Measurements from ENCODE around the gene CDHR2.

CDHR2 gene

DNA sequence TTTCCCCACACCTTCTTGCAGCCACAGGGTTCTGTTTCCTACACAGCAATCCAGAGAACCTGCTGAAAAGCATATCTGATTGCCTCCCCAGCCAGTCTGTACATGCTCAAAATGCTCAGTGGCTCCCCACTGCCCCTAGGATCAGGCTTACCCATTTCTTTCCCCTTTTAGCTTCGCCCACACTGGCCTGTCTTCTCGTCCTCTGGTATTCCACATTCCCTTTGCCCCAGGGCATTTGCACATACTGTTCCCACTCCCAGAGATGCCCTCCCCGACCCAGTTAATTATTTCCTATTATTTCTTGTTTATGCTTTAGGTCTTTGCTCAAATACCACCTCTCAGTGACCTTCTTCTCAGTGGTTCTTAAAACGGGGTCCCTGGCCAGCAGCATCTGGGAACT is 91.5 kb downstream of the CDHR2 start:
- DNase-seq (ENCODE audit: low read depth in 2 of 2): no peak

DNA sequence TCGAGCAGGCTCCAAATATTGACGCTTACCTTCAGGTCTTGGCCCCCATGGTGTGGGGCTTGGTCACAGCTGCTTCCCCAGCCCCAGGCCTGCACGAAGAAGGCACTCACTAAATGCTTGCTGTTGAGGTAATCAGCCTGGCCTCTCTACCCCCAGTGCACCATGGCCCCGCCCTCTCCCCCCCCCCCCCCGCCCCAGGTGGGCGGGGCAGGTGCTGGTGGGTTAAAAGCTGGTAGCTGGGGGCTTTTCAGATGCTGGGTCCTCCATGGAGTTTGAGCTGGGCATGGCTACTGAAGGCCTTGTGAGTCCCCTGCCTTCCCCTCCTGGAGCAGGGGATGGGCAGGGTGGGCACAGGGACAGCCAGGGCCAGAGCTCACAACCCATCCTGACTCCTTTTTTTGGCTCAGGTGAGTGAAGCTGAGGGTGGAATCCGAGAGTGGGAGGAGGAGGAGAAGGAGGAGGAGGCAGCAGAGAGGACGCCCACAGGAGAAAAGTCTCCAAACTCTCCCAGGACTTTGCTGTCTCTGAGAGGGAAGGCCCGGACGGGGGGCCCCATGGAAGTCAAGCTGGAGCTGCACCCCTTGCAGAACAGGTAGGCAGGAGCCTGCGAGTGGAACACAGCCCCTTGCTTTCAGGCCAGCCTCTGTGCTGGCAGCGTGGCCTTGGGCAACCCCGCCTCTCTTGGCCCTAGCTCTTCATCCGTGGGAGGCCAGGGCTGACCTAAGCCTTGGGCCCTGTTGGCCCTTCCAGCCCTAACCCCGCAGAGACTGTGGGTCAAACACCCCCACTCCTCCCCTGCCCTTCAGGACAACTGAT is 93.7 kb downstream of the CDHR2 start:
- DNase-seq (ENCODE audit: low read depth in 2 of 2): no peak

DNA sequence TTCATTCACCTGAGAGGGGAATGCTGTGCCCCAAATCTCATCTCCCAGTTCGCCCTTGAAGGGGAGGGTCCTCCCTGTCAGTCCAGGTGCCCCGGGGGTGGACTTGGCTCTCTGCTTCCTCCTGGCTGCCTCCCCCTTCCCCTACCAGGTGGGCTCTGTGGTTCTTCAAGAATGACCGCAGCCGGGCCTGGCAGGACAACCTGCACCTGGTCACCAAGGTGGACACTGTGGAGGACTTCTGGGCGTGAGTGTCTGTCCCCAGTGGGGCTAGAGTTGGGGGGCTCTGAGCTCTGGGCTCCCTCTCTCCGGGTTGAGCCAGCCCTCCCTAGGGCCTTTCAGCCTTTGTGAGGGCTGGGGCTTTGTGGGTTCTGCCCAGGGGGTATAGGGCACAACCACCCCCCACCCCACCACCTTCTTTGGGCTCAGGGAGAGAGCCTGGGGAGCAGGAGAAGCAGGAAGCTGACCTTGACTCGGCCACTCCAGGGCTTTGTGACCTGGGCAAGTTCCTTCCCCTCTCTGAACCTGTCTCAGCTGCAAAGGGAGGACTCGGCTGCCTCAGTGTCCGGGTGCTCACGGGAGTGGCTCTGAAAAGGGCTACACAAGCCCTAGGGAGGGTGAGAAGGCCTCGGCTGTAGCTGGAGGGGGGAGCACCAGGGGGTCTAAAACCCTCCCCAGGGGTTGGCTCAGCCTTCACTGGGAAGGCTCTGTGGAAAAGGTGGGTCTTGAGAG is 94.5 kb downstream of the CDHR2 start:
- DNase-seq (ENCODE audit: low read depth in 2 of 2): no peak

DNA sequence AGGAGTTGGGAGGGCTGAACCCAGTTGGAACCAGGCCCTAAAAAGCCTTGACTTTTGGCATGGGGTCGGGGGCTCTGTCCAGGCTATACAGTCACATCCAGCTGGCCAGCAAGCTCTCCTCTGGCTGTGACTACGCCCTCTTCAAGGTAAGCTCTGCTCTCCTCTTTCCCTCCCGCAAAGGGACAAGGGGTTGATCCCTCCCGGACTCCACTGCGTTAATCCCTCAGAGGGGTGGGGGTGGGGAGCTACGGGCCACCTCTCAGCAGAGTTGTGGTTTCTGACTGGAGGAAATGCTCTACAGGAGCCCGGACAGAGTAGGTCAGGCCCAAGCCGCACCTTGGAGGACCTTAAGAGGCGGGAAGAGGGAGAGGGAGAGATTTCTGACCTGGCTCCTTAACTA is 95.2 kb downstream of the CDHR2 start:
- no peak for DNase-seq (ENCODE audit: low read depth in 2 of 2)

GRCh38 chr5:176644878-176645670 is 95.9 kb downstream of the CDHR2 start:
- no peak for DNase-seq (ENCODE audit: low read depth in 2 of 2)

Data from fibroblast of skin of left biceps (primary cell).